A549 (cell line): ENCODE measurements around the gene XYLT1.

Experiments
- CEBPB ChIP-seq, 2 experiments: fragments of >200 bp in 1 of 2; sonication (Bioruptor Twin) in 1 of 2; formaldehyde crosslinking in 1 of 2; IDR thresholded peaks; 2 replicates each; pipeline ENCODE4 v1.6.1; 2012 to 2016
- FOSL2 ChIP-seq, 2 experiments: fragments of 450-650 bp in 1 of 2; fragments of >200 bp in 1 of 2; sonication (Bioruptor Twin) in 1 of 2; formaldehyde crosslinking; IDR thresholded peaks; 2 replicates each; pipeline versions ENCODE4 v1.5.0 to v1.6.1; 2016 to 2020; ENCODE audit warnings: mild to moderate bottlenecking in 1 of 2, moderate library complexity in 1 of 2
- KDM1A ChIP-seq: fragments of 200-600 bp; sonication (generic); IDR thresholded peaks from 2 replicates; pipeline ENCODE4 v1.6.1; 2016; ENCODE audit warnings: low read depth, mild to moderate bottlenecking
- POLR2A ChIP-seq: IDR thresholded peaks from 2 replicates; pipeline ENCODE4 v1.6.1; 2012; ENCODE audit warnings: mild to moderate bottlenecking, low read length
- RCOR1 ChIP-seq: fragments of 150-350 bp; IDR thresholded peaks from 2 replicates; pipeline ENCODE4 v1.6.1; 2014; ENCODE audit warnings: antibody characterized with exemption, low read length, low read depth
- TF ChIP-seq, protein P1 (sequence below): fragments of >200 bp; sonication (Bioruptor Twin); formaldehyde crosslinking; IDR thresholded peaks from 3 replicates; pipeline ENCODE4 v1.5.1; 2016
- TF ChIP-seq, protein P2 (sequence below): fragments of 450-650 bp; IDR thresholded peaks from 2 replicates; pipeline ENCODE4 v1.6.1; 2014; ENCODE audit warnings: antibody characterized with exemption
- TF ChIP-seq, protein P3 (sequence below): IDR thresholded peaks from 2 replicates; pipeline ENCODE4 v1.6.1; 2012

DNA sequence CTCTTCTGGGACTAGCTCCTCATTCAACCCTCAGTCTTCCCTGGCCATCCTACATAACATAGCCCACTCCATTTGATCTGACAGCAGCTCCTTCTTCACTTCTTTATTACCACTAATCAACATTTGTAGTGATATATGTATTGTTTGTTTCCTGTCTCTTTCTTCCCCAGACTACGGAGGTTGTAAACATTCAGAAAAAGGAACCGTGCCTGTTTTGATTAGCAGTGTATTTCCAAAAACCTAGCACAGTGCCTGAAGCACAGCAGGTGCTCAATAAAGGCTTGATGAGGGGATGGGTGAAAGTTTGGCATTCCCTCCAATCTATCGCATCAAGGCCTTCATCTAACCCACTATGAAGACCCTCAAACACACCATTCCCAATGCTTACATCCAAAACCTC, 150.8 kb downstream of the XYLT1 start:
- TF ChIP-seq, protein P1, sequence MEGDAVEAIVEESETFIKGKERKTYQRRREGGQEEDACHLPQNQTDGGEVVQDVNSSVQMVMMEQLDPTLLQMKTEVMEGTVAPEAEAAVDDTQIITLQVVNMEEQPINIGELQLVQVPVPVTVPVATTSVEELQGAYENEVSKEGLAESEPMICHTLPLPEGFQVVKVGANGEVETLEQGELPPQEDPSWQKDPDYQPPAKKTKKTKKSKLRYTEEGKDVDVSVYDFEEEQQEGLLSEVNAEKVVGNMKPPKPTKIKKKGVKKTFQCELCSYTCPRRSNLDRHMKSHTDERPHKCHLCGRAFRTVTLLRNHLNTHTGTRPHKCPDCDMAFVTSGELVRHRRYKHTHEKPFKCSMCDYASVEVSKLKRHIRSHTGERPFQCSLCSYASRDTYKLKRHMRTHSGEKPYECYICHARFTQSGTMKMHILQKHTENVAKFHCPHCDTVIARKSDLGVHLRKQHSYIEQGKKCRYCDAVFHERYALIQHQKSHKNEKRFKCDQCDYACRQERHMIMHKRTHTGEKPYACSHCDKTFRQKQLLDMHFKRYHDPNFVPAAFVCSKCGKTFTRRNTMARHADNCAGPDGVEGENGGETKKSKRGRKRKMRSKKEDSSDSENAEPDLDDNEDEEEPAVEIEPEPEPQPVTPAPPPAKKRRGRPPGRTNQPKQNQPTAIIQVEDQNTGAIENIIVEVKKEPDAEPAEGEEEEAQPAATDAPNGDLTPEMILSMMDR: no peak
- TF ChIP-seq, protein P2, sequence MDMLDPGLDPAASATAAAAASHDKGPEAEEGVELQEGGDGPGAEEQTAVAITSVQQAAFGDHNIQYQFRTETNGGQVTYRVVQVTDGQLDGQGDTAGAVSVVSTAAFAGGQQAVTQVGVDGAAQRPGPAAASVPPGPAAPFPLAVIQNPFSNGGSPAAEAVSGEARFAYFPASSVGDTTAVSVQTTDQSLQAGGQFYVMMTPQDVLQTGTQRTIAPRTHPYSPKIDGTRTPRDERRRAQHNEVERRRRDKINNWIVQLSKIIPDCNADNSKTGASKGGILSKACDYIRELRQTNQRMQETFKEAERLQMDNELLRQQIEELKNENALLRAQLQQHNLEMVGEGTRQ: no peak
- TF ChIP-seq KDM1A: no peak
- no peak for TF ChIP-seq CEBPB (IDR thresholded peaks at IDR 0.05)
- no peak for TF ChIP-seq FOSL2 (IDR thresholded peaks at IDR 0.05)
- no peak for TF ChIP-seq FOSL2 (CRISPR knock-in tag; IDR thresholded peaks at IDR 0.05)
- TF ChIP-seq RCOR1: no peak
- TF ChIP-seq, protein P3, sequence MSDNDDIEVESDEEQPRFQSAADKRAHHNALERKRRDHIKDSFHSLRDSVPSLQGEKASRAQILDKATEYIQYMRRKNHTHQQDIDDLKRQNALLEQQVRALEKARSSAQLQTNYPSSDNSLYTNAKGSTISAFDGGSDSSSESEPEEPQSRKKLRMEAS: no peak
- no peak for TF ChIP-seq POLR2A
